Stimulated activated CD8-positive, alpha-beta memory T cell treated with anti-CD3 and anti-CD28 coated beads, Interleukin-12 subunit alpha, Interleukin-12 subunit beta, amount 100 ng/mL, for 4 hours (primary cell): ENCODE results near the gene CTRB2.
"Not testable (repeated sequence)": the region's sequence is repeated elsewhere in the genome, so short reads cannot be mapped to it uniquely, and the experiment has no call there.

ENCODE experiments used
- DNase-seq: peaks from one replicate; pipeline ENCODE4 v3.0.0-alpha.2; 2020; ENCODE audit warnings: low read depth

Gene CTRB2

DNA sequence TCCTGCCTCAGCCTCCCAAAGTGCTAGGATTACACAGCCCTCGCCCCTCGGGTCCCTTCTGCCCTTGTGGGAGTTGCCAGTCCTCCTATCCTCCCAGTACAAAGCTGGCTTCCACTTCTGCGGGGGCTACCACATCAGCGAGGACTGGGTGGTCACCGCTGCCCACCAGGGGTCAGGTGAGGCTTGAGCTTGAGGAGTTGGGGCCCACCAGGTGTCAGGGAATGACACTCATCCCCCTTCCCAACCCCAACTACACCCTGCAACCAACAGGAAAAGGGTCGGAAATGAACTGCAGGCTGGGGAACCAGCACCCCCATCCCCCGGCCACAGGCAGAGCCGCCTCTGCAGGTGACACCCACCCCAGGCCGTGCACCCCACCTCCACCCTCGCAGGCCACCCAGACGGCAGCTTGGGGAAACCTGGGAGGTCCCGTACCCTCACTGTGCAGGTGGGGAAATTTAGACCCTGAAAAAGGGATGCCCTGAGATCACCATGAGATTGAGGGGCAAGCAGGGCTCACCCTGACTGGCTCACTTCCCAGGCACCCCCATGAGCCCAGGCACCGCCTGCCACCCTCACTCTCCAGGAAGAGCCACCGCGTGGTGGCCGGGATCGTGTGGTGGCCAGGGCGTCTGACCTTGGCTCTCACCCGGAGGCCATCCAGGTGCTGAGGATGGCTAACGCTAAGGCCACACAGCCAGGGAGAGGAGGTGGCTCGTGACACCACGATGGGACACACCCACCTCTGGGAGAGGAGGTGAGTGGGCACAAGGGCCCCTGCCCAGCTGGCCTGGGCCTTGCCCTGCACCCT, 19.8 kb upstream of the CTRB2 start:
- DNase-seq, result no peak

DNA sequence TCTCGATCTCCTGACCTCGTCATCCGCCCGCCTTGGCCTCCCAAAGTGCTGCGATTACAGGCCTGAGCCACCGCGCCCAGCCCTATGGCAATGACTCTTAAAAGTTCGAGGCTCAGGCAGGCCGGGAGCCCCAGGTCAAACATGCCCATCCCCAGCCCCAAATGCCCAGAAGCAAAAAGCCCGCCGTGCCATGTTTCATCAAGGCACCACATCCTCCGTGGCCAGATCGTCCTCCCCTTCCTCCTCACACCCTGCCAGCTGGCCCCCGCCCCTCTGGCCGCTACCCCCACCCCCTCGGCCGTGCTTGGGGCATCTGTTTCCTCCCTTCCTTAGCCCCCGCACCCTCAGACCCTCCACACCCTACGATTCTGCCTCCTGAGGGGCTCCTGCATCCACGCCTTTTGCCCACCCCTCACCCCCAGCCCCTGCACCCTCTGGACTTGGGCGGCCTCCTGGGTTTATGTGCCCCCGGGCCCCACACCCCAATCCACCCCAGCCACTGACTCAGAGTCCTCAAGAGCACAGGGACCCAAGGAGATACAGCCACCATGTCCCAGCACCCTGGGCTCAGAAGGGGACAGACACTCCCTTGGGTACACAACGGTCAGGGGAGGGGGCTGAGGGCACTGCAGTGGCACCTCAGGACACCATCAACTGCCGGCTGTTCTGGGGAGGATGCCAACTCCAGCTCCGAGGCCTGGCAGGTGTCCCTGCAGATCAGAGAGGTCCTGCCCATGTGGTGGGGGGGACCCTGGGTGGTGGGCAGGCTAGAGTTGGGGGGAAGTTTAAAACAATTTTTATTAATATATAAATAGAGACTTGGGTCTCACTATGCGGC, 18.9 kb upstream of the CTRB2 start:
- DNase-seq, result no peak

DNA sequence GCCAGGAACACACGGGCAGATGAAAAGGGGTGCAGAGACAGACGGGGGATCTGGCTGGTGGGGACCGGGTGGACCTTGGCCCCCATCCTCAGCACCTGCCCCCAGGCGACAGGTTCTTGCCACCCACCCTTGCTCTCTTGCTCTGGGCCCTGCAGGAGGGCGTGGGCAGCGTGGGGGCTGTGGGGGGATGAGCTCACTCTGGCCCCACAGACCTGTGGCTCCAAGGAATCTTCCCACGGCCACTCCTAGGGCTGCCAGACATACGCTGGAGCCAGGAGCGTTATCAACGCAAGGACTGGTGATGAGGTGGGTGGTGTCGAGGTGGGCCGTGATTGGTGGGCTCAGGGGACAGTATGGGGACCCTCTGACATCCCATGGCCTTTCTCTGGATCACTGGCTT, 18.1 kb upstream of the CTRB2 start:
- no peak for DNase-seq

DNA sequence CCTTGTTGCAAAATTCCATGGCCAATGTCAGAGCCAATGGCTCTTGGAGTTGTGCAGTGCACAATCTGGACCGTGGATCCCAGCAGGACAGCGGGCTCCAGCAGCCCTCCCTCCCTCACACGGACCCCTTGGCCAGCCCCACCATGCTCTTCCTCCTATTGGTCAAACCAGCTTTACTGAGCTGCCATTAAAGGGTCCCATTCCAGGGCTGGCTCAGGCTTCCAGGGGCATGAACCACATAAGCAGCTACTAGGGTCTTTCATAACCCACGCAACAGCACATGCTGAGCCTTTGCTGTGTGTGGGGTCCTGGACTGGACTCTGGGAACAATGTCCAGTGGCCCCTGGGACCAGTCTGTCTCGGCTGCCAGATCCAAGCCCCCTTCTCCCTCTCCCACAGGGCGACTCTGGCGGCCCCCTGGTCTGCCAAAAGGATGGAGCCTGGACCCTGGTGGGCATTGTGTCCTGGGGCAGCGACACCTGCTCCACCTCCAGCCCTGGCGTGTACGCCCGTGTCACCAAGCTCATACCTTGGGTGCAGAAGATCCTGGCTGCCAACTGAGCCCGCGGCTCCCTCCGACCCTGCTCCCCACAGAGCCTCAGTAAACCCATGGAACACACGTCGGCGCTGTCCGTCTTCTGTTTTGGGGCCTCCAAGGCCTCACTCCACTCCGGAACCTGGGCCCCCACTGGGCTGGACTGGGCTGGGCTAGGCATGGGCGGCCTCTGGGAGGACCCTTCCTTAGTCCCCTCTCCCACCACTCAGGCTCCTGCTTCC, 17.5 kb upstream of the CTRB2 start:
- DNase-seq, result no peak

DNA sequence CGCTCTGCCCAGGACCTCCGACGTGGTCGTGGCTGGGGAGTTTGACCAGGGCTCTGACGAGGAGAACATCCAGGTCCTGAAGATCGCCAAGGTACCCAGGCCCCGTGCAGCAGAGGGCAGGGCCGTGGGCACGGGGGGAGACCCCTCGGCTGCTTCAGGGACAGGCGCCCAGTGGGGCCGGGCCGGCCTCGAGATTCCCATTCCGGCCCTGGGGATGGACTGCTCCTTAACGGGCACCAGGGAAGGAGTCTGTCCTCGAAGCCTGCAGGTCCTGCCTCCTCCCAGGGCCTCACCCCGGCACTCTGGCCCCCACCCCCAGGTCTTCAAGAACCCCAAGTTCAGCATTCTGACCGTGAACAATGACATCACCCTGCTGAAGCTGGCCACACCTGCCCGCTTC, 16.2 kb upstream of the CTRB2 start:
- not testable (repeated sequence) for DNase-seq

DNA sequence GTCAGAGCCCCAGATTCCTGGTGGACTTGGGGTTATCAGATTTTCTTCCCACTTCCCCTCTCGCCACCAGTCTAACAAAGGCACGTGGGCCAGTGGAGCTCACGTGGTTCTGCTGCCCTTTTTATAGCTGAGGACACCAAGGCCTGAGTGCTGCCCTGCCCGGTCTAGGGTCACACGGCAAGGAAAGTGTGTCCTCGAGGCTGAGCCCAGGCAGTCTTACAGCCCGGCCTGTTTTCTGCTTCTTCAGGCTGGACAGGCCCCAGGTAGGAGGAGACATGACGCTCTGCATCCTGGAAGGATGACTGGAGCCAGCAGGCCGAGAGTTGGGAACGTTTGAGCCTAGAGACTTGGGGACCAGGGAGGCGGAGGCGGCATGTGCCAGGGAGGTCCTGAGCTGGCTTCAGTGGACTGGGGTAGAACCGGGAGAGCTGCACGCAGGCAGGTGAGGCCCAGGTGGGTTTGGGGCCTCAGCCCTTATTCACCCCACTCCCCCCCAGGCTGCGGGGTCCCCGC, 15.4 kb upstream of the CTRB2 start:
- DNase-seq, result no peak

DNA sequence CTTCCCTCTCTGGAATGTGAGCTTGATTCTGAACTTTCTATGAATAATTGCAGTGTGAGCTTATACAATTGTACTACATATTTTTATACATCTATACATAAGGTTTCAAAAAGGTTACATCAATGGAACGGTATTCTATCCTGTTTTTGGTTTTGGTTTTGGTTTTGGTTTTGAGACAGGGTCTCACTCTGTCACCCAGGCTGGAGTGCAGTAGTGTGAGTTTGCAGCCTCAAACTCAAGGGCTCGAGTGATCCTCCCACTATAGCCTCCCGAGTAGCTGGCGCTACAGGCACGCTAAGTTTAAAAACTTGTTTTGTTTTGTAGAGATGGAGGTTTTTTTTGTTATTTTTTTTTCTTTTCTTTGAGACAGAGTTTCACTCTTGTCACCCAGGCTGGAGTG, 12.9 kb upstream of the CTRB2 start:
- no peak for DNase-seq

DNA sequence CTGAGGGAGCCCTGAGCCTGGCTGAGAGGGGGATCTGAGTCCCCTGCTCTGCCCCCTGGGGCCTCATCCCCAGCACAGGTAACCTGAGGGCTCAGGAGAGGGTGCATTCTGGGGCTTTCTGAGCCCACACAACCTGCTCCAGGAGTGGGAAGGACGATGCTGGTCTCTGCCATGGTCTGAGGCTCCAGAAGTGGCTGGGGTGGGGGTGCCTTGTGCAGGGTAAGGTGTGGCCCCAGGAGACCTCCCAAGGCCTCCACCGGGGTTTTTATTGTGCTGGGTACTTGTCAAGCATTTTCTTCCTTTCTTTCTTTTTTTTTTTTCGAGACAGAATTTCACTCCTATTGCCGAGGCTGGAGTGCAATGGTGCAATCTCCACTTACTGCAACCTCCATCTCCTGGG, 12.1 kb upstream of the CTRB2 start:
- DNase-seq, result no peak

DNA sequence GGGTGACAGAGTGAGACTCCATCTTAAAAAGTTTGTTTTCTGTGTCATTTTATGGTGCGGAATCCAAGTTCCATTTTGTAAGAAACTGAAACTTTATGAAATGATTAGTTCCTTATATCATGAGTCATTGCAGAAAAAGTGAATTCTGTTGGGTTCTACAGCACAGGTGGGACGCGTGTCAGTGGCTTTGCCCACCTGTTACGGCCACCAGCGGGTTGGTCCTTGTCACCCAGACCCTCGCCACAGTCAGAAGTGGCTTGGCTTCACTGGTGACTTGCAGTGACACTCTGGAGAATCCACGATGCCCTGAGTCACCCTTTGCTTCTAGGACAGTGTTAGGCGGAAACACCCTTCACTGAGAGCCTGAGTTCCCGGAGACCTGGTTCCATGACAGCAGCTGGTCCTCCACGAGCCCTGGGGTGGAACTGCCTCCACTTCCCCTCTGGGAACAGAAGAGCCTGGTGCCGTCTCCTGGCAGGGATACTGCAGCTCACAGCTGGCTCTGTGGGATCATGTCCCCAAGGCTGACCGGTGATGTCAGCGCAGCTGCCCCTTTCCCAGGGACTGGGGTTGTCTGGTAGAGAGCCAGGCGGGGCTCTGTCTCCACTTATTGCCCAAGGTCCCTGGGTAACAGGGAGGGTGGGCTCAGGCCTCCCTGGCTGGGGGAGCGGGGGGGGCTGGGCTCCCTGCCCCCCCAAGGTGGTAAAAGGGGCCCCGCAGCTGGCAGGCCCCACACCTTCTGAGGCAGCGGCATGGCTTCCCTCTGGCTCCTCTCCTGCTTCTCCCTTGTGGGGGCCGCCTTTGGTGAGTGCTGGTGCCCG, 11.5 kb upstream of the CTRB2 start, which contains the start of gene CTRB1:
Gene CTRB1 (plus strand): TSS at position 733 of the 821 bp plus-strand sequence. CDS start 20 bp downstream, at position 753.
- no peak for DNase-seq

DNA sequence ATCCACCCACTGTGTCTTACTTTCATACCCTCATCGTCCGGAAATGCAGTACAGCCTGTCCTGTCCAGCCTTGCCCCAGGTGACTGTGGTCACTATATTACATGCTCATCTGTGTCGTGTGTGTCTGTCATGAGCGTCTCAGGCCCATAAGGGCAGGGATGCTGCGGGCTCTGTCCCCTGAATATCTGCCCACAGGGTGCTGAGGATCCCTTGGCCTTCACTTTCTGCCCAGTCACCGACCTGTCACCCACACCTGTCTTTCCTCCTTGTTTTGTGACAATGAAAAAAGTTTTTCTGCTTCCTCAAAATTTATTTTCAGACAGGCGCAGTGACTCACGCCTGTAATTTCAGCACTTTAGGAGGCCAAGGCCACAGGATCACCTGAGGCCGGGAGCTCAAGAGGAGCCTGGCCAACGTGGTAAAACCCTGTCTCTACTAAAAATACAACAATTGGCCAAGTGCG, 10.5 kb upstream of the CTRB2 start:
- DNase-seq, result no peak

DNA sequence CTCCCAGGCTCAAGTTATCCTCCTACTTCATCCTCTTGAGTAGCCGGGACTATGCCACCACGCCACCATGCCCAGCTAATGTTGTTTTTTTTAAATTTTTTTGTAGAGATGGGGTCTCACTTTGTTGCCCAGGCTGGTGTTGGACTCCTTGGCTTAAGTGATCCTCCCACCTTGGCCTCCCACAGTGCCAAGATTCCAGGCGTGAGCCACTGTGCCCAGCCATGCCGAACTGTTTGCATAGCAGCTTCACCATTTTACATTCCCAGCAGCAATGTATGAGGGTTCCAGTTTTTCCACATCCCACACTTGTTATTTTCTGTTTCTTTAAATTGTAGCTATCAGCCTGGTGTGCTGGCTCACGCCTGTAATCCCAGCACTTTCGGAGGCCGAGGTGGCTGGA, 9.6 kb upstream of the CTRB2 start:
- no peak for DNase-seq

DNA sequence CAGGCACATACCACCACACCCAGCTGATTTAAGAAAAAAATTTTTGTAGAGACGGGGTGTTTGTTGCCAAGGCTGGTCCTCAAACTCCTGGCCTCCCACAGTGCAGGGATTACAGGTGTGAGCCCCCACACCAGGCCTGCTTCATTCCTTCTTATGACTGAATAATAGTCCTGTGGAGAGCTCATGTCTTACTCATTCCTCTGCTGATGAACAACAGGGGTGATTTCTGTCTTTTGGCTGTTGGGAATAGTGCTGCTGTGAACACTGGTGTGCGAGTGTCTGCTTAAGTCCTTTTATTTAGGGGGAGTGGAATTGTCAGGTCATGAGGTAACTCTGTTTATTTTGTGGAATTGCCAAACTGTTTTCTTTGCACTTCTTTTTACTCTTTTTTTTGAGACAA, 9.2 kb upstream of the CTRB2 start:
- DNase-seq, result no peak

DNA sequence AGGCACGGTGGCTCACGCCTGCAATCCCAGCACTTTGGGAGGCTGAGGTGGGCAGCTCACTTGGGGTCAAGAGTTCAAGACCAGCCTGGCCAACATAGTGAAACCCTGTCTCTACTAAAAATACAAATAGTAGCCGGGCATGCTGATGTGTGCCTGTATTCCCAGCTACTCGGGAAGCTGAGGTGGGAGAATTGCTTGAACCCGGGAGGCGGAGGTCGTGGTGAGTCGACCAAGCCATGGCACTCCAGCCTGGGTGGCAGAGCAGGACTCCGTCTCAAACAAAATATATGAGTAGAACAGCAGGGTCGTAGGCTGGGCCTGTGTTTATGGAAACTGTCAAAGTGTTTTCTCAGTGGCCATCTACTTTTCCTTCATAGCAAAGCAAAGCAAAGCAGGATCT, 4.3 kb upstream of the CTRB2 start:
- DNase-seq, result not testable (repeated sequence)

DNA sequence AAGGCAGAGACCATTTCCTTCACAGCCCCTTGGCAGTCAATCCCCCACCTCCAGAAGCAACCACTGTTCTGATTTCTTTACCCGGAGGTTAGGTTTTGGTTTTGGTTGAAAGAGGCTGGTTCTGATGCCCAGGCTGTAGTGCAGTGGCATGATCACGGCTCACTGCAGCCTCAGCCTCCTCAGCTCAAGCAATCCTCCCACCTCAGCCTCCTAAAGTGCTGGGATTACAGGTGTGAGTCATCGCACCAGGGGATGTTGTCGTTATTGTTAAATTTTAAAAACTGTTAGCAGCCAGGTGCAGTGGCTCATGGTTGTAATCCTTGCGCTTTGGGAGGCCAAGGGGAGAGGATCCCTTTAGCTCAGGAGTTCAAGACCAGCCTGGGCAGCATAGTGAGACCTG, 3.0 kb upstream of the CTRB2 start:
- no peak for DNase-seq

DNA sequence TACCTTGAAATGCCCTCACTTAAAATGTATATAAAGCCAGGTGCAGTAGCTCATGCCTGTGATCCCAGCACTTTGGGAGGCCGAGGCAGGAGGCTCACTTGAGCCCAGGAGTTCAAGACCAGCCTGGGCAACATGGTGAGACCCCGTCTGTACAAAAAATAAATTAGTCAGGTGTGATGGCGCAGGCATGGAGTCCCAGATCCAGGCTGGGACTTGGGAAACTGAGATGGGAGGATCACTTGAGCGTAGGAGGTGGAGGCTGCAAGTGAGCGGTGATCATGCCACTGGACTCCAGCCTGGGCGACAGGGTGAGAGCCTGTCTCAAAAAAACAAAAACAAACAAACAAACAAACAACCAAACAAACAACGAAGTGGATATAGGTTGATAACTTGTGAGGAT, 2.6 kb upstream of the CTRB2 start:
- DNase-seq, result not testable (repeated sequence)

DNA sequence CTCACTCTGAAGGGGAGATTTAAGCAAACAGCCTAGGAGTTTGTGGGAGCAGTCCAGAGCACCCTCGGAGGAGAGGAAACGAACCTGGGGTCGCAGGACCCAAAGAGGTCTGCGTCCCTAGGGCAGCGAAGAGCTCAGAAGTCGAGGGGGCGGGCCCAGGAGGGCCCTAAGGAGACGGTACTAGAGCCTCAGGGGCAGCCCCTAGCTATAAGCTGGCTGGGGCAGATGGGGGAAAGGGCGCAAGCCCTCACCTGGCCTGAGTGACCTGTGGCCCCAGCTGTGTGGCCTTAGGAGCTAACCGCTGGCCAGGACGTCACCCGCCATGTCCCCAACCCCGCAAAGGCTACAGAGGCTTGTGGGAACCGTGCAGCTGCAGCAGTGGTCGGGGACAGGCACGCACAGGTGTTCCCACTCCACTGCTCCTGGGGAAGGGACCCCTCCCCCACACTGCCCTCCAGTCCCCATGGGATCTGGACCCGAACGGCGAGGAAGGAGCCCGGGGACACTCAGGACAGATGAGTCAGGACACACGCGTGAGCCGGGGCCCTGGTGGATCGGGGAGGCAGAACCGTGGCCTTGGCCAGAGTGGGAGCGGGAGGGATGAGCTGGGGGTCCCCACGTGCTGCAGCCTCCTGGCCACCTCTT, 2.0 kb upstream of the CTRB2 start:
- DNase-seq, result no peak

DNA sequence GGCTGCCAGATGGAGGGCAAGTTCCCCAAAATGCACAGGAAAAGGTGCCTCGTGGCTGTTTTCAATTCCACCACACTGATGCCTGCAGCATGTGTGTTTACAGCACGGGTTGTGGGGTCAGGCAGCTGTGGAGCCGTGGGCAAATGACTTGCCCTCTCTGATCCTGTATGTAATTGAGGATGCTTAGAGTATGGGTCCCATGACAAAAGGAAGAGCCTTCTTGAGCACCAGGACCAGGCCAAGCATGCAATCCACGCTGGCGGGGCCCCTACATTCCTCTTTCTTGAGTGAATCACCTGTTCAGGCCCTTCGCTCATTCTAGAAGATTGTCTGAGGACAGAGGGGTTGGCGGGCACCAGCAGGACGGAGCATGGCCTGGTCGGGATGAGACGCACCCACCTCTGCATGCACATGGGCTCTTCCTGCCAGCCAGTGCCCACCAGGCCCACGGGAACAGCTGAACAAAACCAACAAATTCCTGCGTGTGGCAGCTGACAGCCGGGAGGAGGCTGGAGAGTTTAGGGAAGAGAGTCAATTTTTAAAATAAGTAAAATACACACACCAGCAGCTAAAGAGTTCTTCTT, 1.4 kb upstream of the CTRB2 start:
- no peak for DNase-seq

DNA sequence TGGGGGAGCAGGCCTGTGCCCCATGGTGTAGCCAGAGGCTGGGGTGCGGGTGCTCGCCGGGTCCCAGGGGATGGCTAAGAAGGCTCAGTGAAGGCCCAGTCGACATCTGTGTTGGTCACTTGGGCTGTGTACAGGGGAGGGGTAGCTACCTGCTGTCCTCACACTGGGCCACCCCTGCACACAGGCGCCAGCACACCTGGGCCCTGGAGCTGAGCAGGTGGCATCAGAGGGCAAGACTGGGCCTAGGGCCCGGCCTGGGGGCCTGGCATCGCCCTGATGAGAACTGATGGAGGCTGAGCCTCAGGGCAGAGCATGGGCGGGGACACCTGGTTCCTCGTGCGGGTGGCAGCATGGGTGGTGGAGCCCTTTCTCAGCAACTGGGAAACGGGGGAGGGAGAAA, 870 bp upstream of the CTRB2 start:
- no peak for DNase-seq

DNA sequence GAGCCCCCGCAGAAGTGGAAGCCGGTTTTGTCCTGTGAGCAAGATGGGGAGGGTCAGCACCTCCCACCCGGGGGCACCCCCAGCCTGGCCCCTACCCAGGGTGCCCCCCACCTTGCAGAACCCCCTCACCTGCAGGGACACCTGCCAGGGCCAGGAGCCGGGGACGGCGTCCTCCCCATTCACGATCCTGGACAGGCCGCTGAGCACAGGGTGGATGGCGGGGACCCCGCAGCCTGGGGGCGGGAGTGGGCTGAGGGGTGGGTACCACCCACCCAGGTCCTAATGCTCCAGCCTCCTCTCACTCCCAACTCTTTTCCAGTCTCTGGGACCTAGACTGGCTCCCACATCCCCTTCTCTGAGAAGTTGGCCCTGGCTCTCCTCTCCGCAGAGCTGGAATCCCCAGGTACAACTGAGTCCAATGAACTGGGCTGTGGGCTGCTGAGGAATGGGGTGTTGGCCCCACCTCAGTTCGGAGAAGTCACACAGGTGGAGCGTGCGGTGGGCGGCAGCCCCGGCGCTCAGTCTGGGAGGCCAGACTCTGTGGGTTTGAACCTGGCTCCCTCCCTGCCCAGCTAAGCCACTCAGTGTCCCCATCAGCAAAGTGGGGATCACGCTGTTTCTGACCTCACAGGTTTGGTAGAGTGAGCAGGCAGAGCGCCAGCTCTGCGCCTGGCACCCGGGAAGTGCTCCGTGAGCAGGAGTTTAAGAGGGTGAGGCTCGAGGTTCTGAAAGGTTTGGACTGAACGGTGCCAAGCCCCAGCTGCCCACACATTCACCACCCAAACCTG, 806 bp downstream of the CTRB2 start:
- DNase-seq, result not testable (repeated sequence)

DNA sequence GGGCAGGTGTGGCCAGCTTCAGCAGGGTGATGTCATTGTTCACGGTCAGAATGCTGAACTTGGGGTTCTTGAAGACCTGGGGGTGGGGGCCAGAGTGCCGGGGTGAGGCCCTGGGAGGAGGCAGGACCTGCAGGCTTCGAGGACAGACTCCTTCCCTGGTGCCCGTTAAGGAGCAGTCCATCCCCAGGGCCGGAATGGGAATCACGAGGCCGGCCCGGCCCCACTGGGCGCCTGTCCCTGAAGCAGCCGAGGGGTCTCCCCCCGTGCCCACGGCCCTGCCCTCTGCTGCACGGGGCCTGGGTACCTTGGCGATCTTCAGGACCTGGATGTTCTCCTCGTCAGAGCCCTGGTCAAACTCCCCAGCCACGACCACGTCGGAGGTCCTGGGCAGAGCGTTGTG, 1.5 kb downstream of the CTRB2 start:
- DNase-seq, result not testable (repeated sequence)
